GM21447 (cell line): ENCODE data around the gene SETD2.
A peak's percentile ranks its signal among the peaks of the same experiment; 100 is the strongest.
"Not testable (repeated sequence)": the region's sequence is repeated elsewhere in the genome, so short reads cannot be mapped to it uniquely, and the experiment has no call there.

Experiments used
- ATAC-seq: cut with Tn5 transposase; IDR thresholded peaks from one replicate; pipeline ENCODE4 v1.9.1; 2021; ENCODE audit not compliant: unreplicated experiment

The SETD2 gene

DNA sequence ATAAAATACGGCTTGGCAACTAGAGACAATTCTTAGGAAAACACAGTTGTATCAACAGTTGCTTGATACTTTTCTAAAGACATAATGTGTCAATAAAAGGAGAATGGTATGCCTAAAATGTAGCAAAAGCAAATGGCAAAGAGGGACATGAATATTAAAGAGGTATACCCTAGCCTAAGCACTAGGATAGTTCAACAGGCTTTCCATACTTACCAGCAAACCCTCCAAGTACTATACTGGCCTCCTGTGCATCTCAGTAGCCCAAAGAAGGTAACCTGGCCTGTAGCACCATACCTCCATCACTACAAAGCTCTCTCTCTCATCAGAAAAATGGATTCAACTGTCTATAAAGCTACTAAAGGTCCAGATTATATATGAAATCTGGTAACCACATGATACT is 7.5 kb downstream of the SETD2 start:
- no peak for ATAC-seq

- no peak for ATAC-seq
These were observed 11.3 kb downstream of the SETD2 start for GRCh38 chr3:47152578-47152977.

DNA sequence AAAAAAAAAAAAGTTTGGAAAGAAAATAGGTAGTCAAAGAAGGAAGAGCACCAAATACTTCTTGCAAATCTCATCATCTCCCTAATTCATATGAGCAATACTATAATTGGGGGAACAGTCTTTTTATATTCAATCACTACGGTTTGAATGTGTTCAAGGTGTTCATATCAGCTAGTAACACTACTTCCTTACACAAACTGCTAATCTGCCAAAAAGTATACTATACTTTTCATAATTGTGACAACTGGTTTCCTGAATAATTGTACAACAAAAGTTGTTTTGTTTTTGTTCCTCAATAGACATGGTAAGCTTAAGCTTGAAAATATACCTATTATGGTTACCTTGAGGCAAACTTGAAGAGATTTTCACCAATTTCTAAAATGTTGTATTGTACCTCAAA is 12.1 kb downstream of the SETD2 start:
- ATAC-seq = no peak

- no peak for ATAC-seq
These were observed 14.5 kb downstream of the SETD2 start for GRCh38 chr3:47149339-47149933.

- no peak for ATAC-seq
These were observed 18.6 kb downstream of the SETD2 start for GRCh38 chr3:47145272-47145671.

- no peak for ATAC-seq
These were observed 20.8 kb downstream of the SETD2 start for GRCh38 chr3:47143068-47143467.

DNA sequence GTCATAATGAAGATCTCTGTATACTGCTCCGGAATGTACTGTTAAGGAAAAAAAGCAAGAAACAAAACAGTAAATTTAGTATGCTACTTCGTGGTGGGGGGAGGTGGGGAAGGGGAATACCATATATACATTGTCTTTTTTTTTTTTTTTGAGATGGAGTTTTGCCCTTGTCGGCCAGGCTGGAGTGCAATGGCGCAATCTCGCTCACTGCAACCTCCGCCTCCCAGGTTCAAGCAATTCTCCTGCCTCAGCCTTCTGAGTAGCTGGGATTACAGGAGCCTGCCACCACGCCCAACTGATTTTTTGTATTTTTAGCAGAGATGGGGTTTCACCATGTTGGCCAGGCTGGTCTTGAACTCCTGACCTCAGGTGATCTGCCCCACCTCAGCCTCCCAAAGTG is 21.4 kb downstream of the SETD2 start:
- not testable (repeated sequence) for ATAC-seq

- peak; percentile 92 for ATAC-seq
These were observed 22.9 kb downstream of the SETD2 start for GRCh38 chr3:47140973-47141461.

DNA sequence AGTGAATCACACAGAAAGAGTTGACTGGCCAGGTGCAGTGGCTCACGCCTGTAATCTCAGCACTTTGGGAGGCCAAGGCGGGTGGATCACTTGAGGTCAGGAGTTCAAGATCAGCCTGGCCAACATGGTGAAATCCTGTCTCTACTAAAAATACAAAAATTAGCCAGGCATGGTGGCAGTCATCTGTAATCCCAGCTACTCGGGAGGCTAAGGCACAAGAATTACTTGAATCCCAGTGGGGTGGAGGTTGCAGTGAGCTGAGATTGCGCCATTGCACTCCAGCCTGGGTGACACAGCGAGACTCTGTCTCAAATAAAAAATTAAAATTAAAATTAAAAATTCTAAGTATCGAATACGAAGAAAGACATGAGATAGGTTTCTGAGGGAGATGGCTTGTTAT is 23.4 kb downstream of the SETD2 start:
- ATAC-seq = not testable (repeated sequence)

GRCh38 chr3:47134311-47134710 is 29.6 kb downstream of the SETD2 start:
- no peak for ATAC-seq

- ATAC-seq = no peak
These were observed 30.3 kb downstream of the SETD2 start for GRCh38 chr3:47133641-47134040.

DNA sequence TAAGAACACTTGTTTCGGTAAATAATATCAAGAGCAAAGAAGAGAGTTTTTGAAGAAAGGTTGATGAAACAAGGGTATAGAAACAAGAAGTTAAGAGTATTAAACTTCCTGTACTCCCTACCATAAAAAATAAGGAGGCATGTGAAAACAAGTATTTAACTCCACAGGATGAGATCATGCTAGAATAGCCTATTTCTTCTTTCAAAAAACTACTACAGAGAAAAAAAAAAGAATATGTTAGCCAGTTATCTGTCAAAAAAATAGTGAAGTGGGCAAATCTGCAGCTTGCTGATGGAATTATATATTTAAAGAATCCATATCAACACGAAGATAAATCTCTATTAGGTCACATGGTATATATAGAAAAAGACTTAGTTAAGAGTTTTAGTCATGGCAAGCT is 33.4 kb downstream of the SETD2 start:
- no peak for ATAC-seq

- ATAC-seq = no peak
These were observed 35.8 kb downstream of the SETD2 start for GRCh38 chr3:47128137-47128536.

DNA sequence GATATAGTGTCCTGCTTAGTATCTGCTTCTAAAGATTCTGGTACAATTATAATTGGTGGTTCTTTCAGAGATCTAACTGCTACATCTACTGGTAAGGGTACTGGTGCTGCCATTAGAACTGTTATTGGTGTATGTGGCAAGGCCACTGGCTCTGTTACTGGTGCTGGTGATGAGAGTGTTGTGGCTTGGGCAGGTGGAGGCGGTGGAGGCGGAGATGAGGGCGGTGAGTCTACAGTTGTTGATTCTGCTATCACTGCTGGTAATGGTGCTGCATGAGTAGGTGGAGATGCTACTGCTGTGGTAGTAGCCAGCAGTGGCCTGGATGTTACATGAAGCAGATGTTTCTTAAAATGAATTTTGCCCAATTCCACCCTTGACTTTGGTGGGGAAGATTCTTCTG is 40.1 kb downstream of the SETD2 start:
- ATAC-seq = no peak

GRCh38 chr3:47121409-47121808 is 42.5 kb downstream of the SETD2 start:
- ATAC-seq = no peak

DNA sequence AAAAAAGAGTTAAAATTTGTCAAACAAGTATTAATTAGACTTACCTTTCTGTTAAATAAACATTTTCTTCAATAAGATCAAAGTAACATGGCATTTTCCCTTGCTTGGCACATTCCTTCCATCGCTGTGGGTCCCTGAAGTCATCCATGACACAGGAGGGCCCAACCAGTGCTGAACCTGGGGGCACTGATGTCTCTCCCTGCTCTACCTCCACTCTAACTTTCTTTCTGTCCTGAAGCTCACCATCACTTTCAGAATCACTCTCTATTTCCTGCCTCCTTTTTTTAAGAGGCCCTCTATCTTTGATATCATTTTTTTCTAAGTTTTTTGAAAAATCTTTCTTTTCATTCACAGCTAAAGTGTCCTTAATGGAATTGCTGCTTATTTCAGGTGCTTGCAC is 43.8 kb downstream of the SETD2 start:
- ATAC-seq = no peak

DNA sequence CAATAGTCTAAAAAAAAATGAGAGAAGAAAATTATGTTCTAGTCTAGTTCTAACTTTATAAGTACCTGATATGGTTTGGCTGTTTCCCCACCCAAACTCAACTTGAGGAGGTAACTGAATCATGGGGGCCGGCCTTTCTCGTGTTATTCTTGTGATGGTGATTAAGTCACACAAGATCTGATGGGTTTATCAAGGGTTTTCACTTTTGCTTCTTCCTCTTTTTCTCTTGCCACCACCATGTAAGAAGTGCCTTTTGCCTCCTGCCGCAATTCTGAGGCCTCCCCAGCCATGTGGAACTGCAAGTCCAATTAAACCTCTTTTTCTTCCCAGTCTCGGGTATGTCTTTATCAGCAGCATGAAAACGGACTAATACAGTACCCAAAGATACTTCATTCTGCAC is 44.5 kb downstream of the SETD2 start:
- not testable (repeated sequence) for ATAC-seq

DNA sequence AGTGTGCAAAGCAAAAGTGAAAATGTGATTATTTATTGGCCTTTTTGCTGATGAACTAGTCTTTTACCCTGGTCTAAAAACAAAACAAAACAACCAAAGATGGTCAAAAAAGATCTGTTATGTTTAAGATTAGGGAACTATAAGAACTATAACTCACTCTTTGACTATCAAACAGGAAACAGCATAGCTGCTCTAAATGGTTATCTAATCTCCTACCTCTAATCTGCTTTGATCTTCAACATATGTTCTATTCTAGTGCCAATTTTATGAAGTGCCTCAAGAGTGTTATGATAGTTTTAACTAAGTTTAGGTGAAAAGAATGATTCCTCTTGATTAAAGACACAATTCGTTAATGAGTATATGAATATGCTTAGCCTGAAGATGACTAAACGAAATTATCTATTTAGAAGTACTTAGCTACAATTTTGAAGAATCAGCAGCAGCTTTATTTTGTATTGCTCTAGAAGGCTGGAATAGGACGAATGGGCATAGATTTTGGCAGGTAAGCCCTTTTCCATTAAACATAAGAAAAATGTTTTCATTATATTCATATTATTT is 46.0 kb downstream of the SETD2 start:
- ATAC-seq = no peak

GRCh38 chr3:47115524-47115923 is 48.4 kb downstream of the SETD2 start:
- not testable (repeated sequence) for ATAC-seq

DNA sequence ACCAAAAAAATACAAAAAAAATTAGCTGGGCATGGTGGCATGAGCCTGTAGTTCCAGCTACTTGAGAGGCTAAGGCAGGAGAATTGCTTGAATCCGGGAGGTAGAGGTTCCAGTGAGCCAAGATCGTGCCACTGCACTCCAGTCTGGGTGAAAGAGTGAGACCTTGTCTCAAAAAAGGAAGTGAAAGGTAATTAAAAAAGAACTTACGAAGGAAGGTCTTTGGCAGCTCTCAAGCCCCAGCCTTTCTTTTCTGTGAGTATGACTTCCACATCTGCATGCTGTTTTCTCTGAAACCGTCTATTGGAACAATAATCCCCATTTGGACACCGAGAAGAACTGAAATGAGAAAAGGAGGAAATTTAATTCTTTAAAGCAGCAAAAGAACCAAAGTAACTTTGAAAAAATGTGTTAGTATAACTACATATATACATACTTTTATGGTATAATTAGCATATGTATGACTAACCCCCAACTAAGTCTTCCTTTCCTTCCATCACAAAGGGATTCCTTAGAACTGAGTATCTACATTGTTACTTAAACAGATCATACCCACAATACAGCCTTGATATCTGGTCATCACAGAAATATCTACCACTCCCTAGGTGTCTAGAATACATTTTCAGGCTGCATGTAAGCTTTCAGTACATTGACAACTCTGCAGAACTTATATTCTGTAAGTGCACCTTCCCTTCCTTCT is 50.1 kb downstream of the SETD2 start:
- no peak for ATAC-seq

DNA sequence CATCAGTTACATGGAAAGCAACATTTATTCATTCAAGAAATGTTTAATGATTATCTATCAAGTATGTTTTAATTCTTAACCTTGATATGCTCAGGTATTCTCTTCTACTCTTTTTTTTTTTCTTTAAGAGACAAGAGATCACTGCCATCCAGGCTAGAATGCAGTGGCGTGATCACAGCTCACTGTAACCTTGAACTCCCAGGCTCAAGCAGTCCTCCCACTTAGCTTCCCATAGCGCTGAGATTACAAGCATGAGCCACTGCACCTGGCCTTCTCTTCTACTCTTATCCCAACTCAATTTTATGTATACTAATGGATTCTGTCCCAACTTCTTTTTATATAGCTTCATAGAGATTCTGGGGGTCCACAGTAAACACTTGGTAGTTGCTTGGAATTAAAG is 50.9 kb downstream of the SETD2 start:
- ATAC-seq = no peak

GRCh38 chr3:47109393-47109792 is 54.5 kb downstream of the SETD2 start:
- no peak for ATAC-seq
